ENCODE measurements around the gene TGM1. TPM values are rescaled to one million over a fixed set of nuclear protein-coding genes. Genes with fewer than 3 reads are reported as not detected.
"Not testable (repeated sequence)": the region's sequence is repeated elsewhere in the genome, so short reads cannot be mapped to it uniquely, and the experiment has no call there.

Gene TGM1
- total and polyA plus RNA-seq, 7 donors = 0.33 to 2.7 (median 0.89) TPM; not detected in 1

DNA sequence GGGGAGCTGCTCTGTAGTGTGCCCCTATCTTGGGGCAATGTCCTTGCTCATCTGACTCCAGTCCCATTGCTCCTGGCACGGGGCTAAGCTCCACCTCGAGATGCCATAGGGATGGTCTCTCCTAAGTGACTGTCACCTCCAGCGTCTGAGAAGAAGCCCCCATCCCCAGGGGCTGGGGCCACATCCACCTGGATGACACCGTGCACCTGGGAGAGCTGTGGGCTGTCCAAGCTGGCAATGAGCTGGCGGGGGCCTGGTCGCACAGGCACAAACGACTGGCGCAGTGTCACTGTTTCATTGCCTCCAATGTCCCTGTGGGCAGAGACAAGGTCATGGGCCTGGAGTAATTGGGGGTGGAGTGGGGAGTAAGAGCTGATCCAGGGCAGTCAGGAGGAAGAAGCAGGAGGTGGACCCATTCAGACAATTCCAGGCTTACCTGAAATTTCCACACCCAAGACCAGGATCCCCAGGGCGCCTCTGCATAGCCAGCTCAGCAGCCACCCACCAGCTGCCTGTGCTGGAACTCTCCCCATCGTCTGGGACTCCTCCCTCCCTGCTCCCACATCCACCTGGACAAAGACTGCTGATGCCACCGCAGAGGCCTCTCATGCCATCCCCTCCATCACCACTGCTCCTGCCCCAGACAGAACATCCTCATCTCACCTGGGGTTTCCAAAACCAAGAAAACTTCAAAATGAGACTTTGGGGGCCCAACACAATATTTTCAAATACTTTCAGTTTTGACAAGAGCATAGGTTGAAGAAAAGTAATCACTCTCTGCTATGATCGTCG, 13.6 kb downstream of the TGM1 start:
- Histone ChIP-seq H3K27ac (no peak overlapping the region), H3K36me3 (no peaks in the 10 kb centered on the region), H3K4me1 (no peaks in the 10 kb centered on the region), H3K27me3 (no peaks in the 10 kb centered on the region), H3K9me3 (no peaks in the 10 kb centered on the region), H3K4me3 (no peak overlapping the region)
- intact Hi-C loops (cut with DNase I) = no loop called here
- DNase-seq = peak; percentile 33
- TF ChIP-seq POLR2AphosphoS5 (IDR thresholded peaks at IDR 0.05) = no peak
- TF ChIP-seq POLR2A (IDR thresholded peaks at IDR 0.05) = no peak
- TF ChIP-seq, protein P1, sequence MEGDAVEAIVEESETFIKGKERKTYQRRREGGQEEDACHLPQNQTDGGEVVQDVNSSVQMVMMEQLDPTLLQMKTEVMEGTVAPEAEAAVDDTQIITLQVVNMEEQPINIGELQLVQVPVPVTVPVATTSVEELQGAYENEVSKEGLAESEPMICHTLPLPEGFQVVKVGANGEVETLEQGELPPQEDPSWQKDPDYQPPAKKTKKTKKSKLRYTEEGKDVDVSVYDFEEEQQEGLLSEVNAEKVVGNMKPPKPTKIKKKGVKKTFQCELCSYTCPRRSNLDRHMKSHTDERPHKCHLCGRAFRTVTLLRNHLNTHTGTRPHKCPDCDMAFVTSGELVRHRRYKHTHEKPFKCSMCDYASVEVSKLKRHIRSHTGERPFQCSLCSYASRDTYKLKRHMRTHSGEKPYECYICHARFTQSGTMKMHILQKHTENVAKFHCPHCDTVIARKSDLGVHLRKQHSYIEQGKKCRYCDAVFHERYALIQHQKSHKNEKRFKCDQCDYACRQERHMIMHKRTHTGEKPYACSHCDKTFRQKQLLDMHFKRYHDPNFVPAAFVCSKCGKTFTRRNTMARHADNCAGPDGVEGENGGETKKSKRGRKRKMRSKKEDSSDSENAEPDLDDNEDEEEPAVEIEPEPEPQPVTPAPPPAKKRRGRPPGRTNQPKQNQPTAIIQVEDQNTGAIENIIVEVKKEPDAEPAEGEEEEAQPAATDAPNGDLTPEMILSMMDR (IDR thresholded peaks at IDR 0.05) = no peak
- TF ChIP-seq EP300 (IDR thresholded peaks at IDR 0.05) = no peak
- 81 to 82% methylated on average over 13 of the region's 13 CpGs for WGBS, 2 donors

DNA sequence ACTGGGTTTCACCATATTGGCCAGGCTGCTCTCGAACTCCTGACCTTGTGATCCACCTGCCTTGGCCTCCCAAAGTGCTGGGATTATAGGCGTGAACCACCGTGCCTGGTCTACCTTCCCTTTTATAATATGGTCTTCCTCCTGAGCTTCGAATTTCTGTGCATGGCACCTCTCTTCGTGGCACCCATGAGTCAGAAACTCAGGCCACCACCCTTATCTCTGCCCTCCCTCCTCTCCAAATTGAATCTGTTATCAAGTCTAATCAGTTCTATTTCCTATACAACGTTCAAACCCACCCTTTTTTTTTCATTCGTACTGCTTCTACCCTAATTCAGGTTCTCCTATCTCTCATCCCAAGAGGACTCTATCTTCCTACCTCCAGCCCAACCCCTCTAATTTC, 15.6 kb downstream of the TGM1 start:
- no peaks in the 10 kb centered on the region for H3K9me3 ChIP-seq
- DNase-seq = no peak
- no peak overlapping the region for H3K27ac ChIP-seq
- H3K36me3 ChIP-seq = no peaks in the 10 kb centered on the region
- intact Hi-C loops (cut with DNase I) = no loop called here
- 79 to 82% methylated on average over 7 of the region's 7 CpGs for WGBS, 2 donors
- H3K4me1 ChIP-seq = peaks cover 0 to 10% (median 9%) of the 10 kb centered on the region in 4 donors
- no peak overlapping the region for H3K4me3 ChIP-seq
- H3K27me3 ChIP-seq = no peaks in the 10 kb centered on the region
- no peak for TF ChIP-seq POLR2A (IDR thresholded peaks at IDR 0.05)

DNA sequence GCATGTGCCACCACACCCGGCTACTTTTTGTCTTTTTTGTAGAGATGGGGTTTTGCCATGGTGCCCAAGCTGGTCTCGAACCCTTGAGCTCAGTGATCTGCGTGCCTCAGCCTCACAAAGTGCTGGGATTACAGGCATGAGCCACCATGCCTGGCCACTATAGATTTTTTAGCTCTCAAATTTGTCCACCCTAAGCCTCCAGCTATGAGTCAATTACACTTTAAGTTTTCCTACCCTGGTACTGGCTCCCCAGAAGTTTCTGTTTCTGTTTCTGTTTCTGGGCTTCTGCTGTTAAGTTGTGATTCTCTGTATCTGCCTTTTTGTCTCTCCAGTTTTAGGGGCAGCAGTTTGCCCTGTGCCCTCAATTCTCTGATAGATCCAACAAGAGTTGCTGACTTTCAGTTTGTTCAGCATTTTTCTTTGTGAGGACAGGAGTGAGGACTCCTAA, 16.2 kb downstream of the TGM1 start:
- no peak for TF ChIP-seq EP300 (IDR thresholded peaks at IDR 0.05)
- TF ChIP-seq POLR2AphosphoS5 (IDR thresholded peaks at IDR 0.05) = no peak
- TF ChIP-seq, protein P1 (IDR thresholded peaks at IDR 0.05) = no peak
- Histone ChIP-seq H3K9me3 (no peaks in the 10 kb centered on the region), H3K4me1 (peaks cover 0 to 11% (median 10%) of the 10 kb centered on the region in 4 donors), H3K27ac (no peak overlapping the region), H3K36me3 (no peaks in the 10 kb centered on the region), H3K27me3 (no peaks in the 10 kb centered on the region), H3K4me3 (no peak overlapping the region)
- intact Hi-C loops (cut with DNase I) = no loop called here
- WGBS, 2 donors = 80 to 90% methylated on average over 3 of the region's 3 CpGs
- no peak for DNase-seq

DNA sequence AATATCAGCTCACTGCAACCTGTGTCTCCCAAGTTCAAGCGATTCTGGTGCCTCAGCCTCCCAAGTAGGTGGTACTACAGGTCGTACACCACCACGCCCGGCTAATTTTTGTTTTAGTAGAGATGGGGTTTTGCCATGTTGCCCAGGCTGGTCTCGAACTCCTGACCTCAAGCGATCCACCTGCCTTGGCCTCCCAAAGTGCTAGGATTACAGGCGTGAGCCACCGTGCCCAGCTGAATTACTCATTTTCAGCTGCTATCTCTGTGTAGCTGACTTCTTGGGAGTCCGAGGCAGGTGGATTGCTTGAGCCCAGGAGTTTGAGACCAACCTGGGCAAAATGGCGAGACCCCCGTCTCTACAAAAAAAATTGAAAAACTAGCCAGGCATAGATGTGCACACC, 17.6 kb downstream of the TGM1 start:
- H3K9me3 ChIP-seq; H3K36me3 ChIP-seq; H3K27ac ChIP-seq; H3K27me3 ChIP-seq; H3K4me3 ChIP-seq; intact Hi-C loops (cut with DNase I): not testable (repeated sequence)
- WGBS, 2 donors = 92 to 95% methylated on average over 11 of the region's 11 CpGs
- DNase-seq = peak; percentile 54
- peaks cover 0 to 25% (median 24%) of the 10 kb centered on the region in 4 donors for H3K4me1 ChIP-seq

- Histone ChIP-seq H3K4me3 (peak overlapping the region; percentile 57 to 81 (median 70)), H3K27ac (peak overlapping the region; percentile 95 to 98 (median 97)), H3K4me1 (peaks cover 0 to 43% (median 36%) of the 10 kb centered on the region in 4 donors), H3K27me3 (no peaks in the 10 kb centered on the region), H3K36me3 (peaks cover 16 to 29% (median 24%) of the 10 kb centered on the region in 4 donors), H3K9me3 (no peaks in the 10 kb centered on the region)
- peak; percentile 76 for DNase-seq
- WGBS, 2 donors = 16 to 38% methylated on average over 10 of the region's 10 CpGs
- intact Hi-C loops (cut with DNase I) = loop anchor here (1.0 to 5.0 kb wide), 4 partner anchors 28 to 199 kb away; partner anchors contain the start of genes RABGGTA and SDR39U1
- TF ChIP-seq, protein P1 (IDR thresholded peaks at IDR 0.05) = no peak
Observed at GRCh38 chr14:24243336-24243836, 19.6 kb downstream of the TGM1 start.

All from sigmoid colon (tissue), 7 donors.